ENCODE data around the gene MARK2. TPM values are rescaled to one million over a fixed set of nuclear protein-coding genes. Genes with fewer than 3 reads are reported as not detected.

MARK2 gene
- polyA plus RNA-seq, 1 donor (not counting 4 experiments of a cell fraction or from before 2014, with no cell fraction given) = 20.8 TPM

DNA sequence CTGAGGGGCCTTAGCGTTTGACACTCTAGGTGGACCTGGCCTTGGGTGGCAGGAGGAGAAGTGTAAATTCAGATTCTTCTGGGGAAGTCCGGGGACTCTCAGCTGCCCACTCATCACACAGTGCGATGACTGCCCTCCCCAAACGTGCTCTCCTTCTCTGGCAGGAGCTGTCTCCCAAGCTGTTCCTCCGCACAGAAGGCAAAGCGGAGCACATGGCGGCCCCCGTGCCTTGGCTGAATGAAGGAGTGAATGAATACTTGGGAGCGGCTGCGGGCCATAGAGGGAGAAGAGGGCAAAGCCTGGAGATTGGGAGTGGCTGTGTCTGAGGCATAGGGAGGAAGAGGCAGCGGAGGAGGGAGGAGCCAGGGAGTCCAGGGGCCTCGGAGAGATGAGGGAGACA is 93.0 kb downstream of the MARK2 start:
- H3K36me3 ChIP-seq (ENCODE audit: control insufficient read depth in 2 of 2, extremely low read depth in 1 of 2, insufficient read depth in 2 of 2, low read length in 2 of 2) = no peaks in the 10 kb centered on the region
- H3K27me3 ChIP-seq (ENCODE audit: control insufficient read depth, extremely low read depth, insufficient read depth, low read length) = no peaks in the 10 kb centered on the region
- no peaks in the 10 kb centered on the region for H4K20me1 ChIP-seq (ENCODE audit: control insufficient read depth, extremely low read depth, insufficient read depth, low read length)
- no peak overlapping the region for H2AFZ ChIP-seq (ENCODE audit: control insufficient read depth, low read length)
- no peak for FAIRE-seq
- no peak overlapping the region for H3K4me2 ChIP-seq (ENCODE audit: control insufficient read depth, extremely low read depth, insufficient read depth, low read depth, low read length)
- no peak overlapping the region for H3K9ac ChIP-seq (ENCODE audit: control insufficient read depth, extremely low read depth, insufficient read depth, low read length)
- no peaks in the 10 kb centered on the region for H3K79me2 ChIP-seq (ENCODE audit: control insufficient read depth, insufficient read depth, low read length)
- H3K9me3 ChIP-seq (ENCODE audit: control insufficient read depth, low read depth, low read length) = no peaks in the 10 kb centered on the region
- no peak overlapping the region for H3K4me3 ChIP-seq (ENCODE audit: control insufficient read depth in 2 of 3, extremely low read depth in 1 of 3, insufficient read depth in 2 of 3, low read depth in 1 of 3, low read length in 3 of 3)
- no peaks in the 10 kb centered on the region for H3K9me1 ChIP-seq (ENCODE audit: control insufficient read depth, extremely low read depth, insufficient read depth, low read length)
- TF ChIP-seq CTCF (optimal IDR thresholded peaks at IDR 0.05 in 1 of 3, IDR thresholded peaks at IDR 0.05 in 1 of 3, conservative IDR thresholded peaks at IDR 0.05 in 1 of 3; ENCODE audit: extremely low read depth in 1 of 3, insufficient read depth in 2 of 3, low read length in 3 of 3) = no peak
- TF ChIP-seq EZH2 (IDR thresholded peaks at IDR 0.05; ENCODE audit: low read length) = no peak
- H3K27ac ChIP-seq (ENCODE audit: control insufficient read depth, insufficient read depth, low read length) = no peak overlapping the region
- no peak for DNase-seq (ENCODE audit: low read depth, low spot score)
- no peaks in the 10 kb centered on the region for H3K4me1 ChIP-seq (ENCODE audit: control insufficient read depth, extremely low read depth, insufficient read depth, low read length)
- dilution Hi-C loops (cut with MboI; ENCODE audit: extremely low pct_ligation_motif_present, low sequenced_read_pairs) = no loop called here

GRCh38 chr11:63933459-63933858 is 94.5 kb downstream of the MARK2 start:
- no peak overlapping the region for H3K4me2 ChIP-seq (ENCODE audit: control insufficient read depth, extremely low read depth, insufficient read depth, low read depth, low read length)
- no peaks in the 10 kb centered on the region for H3K9me3 ChIP-seq (ENCODE audit: control insufficient read depth, low read depth, low read length)
- H3K4me1 ChIP-seq (ENCODE audit: control insufficient read depth, extremely low read depth, insufficient read depth, low read length) = peaks cover 8% of the 10 kb centered on the region
- no peaks in the 10 kb centered on the region for H3K27me3 ChIP-seq (ENCODE audit: control insufficient read depth, extremely low read depth, insufficient read depth, low read length)
- FAIRE-seq (no peak), DNase-seq (ENCODE audit: low read depth, low spot score) (no peak)
- no peaks in the 10 kb centered on the region for H4K20me1 ChIP-seq (ENCODE audit: control insufficient read depth, extremely low read depth, insufficient read depth, low read length)
- H3K9ac ChIP-seq (ENCODE audit: control insufficient read depth, extremely low read depth, insufficient read depth, low read length) = no peak overlapping the region
- no peak overlapping the region for H2AFZ ChIP-seq (ENCODE audit: control insufficient read depth, low read length)
- dilution Hi-C loops (cut with MboI; ENCODE audit: extremely low pct_ligation_motif_present, low sequenced_read_pairs) = no loop called here
- H3K36me3 ChIP-seq (ENCODE audit: control insufficient read depth in 2 of 2, extremely low read depth in 1 of 2, insufficient read depth in 2 of 2, low read length in 2 of 2) = no peaks in the 10 kb centered on the region
- no peaks in the 10 kb centered on the region for H3K79me2 ChIP-seq (ENCODE audit: control insufficient read depth, insufficient read depth, low read length)
- no peaks in the 10 kb centered on the region for H3K9me1 ChIP-seq (ENCODE audit: control insufficient read depth, extremely low read depth, insufficient read depth, low read length)
- TF ChIP-seq EZH2 (IDR thresholded peaks at IDR 0.05; ENCODE audit: low read length) = no peak
- TF ChIP-seq CTCF (optimal IDR thresholded peaks at IDR 0.05 in 1 of 3, IDR thresholded peaks at IDR 0.05 in 1 of 3, conservative IDR thresholded peaks at IDR 0.05 in 1 of 3; ENCODE audit: extremely low read depth in 1 of 3, insufficient read depth in 2 of 3, low read length in 3 of 3) = no peak
- H3K27ac ChIP-seq (ENCODE audit: control insufficient read depth, insufficient read depth, low read length) = no peak overlapping the region
- no peak overlapping the region for H3K4me3 ChIP-seq (ENCODE audit: control insufficient read depth in 2 of 3, extremely low read depth in 1 of 3, insufficient read depth in 2 of 3, low read depth in 1 of 3, low read length in 3 of 3)

All from keratinocyte (primary cell).